AG20443 (cell line): Measurements from ENCODE around the gene ZSCAN32.

Experiments used
- DNase-seq: peaks from one replicate; pipeline ENCODE4 v3.0.0; 2012; ENCODE audit warnings: low spot score, mixed read lengths

The ZSCAN32 gene

DNA sequence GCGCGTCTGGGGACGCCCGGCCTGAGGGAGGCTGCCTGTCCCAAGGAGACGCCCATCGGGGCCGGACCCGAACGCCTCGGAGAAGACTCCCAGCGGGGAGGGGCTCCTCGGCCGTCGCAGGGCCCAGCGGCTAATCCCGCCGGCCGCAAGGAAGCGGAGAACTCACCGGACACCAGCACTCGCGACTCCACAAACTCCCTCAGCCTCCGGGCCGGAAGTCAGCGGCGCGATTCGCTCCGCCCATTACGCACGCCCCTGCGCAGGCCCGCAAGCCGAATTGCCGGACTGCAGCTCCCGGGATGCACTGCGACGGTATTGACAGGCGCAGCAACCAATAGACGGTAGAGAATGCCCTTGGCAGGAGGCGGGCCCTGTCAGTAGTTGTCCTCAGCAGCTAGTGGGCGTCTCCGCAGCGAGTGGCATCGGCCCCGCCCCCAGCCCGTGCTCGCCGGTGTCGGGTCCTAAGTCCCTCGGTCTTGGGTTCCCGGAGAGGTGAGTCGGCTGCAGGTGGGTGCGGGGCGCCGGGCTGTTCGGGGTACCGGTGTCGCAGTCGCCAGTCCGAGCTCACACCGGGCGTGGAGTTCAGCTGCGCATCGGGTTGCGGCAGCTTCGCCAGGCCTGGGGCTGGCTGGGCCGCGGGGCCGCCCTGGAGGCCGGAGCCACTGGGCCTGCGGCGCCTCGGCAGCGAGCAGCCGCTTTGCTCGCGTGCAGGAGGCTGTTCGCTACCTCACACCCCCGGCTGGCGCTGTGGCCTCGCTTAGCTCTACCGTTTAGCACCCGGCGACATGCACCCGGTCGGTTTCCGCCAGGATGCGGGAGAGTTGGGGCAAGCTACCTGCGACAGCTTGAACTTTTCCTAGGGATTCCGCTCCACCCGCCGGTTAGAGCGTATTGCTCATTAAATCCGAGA lies at the start of gene ZSCAN32, which contains the start of gene ZNF174:
ZSCAN32 (minus strand) TSS at position 226 of the 910 bp plus-strand sequence. CDS start 3,447 bp downstream, outside the sequence.
ZNF174 (plus strand) TSS at position 437 of the 910 bp plus-strand sequence. CDS start 790 bp downstream, outside the sequence.
- DNase-seq = peak; percentile 100

- DNase-seq = peak; percentile 70
Observed at GRCh38 chr16:3444032-3444388, 43.2 kb upstream of the ZSCAN32 start.

GRCh38 chr16:3443108-3444031 lies 42.6 kb upstream of the ZSCAN32 start, which contains the start of the genes NAA60 and ZNF597:
TSS of gene NAA60 (plus strand) at chr16:3443680. CDS start at chr16:3476228, 32,548 bp downstream.
TSS of gene ZNF597 (minus strand) at chr16:3443504. CDS start at chr16:3443153, 351 bp downstream.
- DNase-seq = peak; percentile 91

DNA sequence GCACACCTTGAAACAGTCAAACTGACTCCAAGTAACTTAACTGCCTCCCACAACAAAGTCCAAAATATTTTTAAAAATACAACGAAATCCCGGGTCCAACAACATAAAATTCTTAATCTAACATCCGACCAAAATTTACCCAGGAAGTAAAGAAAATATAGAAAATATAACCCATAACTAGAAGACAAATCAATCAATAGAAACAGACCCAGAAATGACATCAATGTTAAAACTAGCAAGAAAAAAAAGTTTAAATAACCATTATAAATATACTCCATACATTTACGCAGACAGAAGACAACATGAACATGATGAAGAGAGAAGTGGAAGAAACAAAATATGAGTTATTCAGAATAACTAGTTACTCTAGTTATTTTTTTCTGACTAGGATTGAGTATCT lies 38.8 kb upstream of the ZSCAN32 start:
- no peak for DNase-seq

DNA sequence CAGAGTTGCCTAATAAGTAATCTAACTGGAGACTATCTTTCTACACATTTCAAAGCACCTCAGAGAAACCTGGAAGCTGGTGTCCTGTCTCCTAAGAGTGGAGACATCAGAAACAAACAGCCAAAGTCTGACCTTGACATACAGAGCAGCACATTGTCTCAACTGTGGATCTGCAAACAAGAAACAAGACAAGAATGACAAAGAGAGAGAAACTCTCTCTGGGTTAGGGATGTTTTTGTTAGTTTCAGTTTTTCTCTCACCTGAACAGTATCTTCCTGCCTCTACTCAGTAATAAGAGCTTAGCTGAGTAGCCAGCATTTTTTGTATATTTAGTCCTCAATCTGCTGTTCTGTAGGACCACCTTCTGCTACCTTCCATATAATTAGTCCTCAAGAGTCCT lies 33.6 kb upstream of the ZSCAN32 start:
- DNase-seq = no peak

DNA sequence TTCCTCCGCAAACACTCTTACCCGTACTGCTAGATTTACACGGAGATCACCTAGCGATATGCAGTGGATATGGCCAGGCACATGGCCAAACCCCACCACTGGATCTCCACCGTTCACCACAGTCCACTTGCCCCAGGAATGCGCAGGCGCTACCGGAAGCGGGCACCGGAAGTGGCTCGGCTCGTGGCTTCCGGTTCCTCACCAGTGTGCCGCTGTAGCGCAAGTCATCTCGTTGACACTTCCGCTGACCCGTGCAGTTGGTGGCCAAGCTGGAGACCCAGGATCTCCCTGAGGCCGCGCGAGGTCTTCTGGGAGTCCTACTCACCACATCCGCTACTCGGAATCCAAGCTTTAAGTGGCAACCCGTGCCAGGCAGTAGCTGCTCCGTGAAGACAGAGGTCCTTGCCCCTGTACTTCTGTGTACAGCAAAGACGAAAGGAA lies 31.0 kb upstream of the ZSCAN32 start:
- DNase-seq = peak; percentile 50

GRCh38 chr16:3413730-3414379 lies 13.1 kb upstream of the ZSCAN32 start:
- DNase-seq = no peak

- DNase-seq = no peak
Observed at GRCh38 chr16:3408561-3409197, 7.9 kb upstream of the ZSCAN32 start.

DNA sequence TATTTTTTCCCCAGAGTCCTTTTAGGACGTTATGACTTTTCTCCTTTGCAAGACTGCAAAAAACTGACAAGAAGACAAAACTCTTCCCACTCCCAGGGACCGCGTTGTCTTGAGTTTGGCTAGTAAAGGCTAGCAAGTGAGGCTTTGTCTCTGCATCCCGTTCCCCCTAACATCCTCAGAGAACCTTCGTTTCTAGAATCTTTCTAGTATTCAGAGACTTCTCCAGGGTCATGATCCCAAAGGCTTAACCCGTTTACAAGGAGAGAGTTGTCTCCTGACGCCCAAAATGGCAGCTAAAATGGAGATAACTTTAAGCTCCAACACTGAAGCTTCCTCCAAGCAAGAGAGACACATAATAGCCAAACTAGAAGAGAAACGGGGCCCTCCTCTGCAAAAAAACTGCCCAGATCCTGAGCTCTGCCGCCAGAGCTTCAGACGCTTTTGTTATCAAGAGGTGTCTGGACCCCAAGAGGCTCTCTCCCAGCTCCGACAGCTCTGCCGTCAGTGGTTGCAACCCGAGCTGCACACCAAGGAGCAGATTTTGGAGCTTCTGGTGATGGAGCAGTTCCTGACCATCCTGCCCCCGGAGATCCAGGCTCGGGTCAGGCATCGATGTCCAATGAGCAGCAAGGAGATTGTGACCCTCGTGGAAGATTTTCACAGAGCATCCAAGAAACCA lies 1.1 kb upstream of the ZSCAN32 start:
- peak; percentile 31 for DNase-seq

GRCh38 chr16:3400446-3400778 lies 392 bp downstream of the ZSCAN32 start:
- no peak for DNase-seq

GRCh38 chr16:3389663-3390338 lies 11.0 kb downstream of the ZSCAN32 start:
- no peak for DNase-seq

DNA sequence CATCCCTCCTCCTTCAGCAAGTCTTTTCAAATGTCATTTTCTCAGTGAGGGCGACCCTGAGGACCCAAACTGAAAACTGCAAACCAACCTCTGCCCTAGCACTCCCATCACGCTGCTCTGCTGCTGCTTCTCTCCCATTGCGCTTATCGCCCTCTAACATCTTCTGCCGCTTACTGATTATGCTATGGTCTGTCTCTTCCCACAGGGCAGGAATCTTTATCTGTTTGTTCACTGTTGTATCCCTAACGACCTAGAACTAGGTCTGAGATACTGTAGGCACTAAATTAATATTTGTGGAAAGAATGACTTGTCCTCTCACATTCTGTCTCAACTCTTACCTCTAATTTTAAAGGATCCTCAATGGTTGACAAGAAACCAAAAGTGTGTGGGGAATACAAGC lies 12.5 kb downstream of the ZSCAN32 start:
- DNase-seq = no peak

- no peak for DNase-seq
Observed at GRCh38 chr16:3383045-3383448, 17.8 kb downstream of the ZSCAN32 start.

DNA sequence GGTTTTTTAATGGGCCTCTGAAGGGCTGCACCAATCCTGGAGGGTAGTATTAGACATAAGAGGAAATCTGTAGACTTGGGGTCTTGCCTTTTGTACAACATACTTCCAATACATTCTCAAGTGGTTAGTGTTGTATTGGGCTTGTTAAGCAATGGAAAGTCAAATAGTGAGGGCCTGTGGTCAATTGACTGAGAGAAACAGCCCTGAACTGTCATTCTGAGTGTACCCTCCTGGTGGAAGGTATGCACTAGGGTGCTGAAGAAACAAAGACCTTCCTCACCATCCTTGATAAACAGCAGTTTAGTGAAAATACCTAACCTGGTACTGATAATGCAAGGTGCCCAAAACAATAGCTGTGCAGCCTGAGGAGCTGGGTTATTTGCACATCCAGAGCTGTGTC lies 22.9 kb downstream of the ZSCAN32 start:
- DNase-seq = no peak

GRCh38 chr16:3375680-3376079 lies 25.1 kb downstream of the ZSCAN32 start:
- no peak for DNase-seq

GRCh38 chr16:3369073-3369472 lies 31.7 kb downstream of the ZSCAN32 start:
- no peak for DNase-seq

- DNase-seq = peak; percentile 94
Observed at GRCh38 chr16:3364774-3365427, 35.9 kb downstream of the ZSCAN32 start.

DNA sequence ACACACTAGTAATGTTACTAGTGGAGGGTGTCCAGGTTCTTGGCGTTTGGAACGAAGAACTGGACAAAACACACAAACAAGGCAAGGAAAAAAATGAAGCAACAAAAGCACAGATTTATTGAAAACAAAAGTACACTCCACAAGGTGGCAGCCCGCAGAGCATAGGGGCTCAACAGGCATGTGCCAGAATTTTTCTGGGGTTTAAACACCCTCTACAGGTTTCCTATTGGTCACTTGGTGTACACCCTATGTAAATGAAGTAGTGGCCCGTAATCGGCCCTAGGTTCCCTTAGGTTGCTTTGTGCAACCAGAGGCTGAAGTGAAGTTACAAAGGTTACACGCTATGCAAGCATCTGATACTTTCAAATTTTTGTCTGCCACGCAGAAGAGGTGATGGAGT lies 37.0 kb downstream of the ZSCAN32 start:
- no peak for DNase-seq

DNA sequence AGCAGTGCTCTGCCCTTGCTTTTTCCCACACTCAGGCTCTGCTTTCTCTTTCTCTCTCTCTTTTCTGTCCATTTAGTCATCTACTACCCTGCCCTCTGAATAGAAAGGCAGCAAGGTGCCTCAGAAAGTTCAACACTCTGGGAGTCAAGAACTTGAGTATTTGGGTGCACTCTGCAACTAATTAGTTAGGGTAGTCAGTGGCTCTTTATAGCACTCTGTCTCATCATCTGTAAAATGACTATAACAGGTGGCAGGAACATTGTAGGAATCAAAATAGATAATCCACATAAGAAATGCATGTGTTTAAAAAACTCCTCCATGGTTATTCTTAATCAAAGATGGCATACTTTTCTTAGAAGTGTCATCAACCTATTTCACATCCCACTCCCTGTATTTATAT lies 37.9 kb downstream of the ZSCAN32 start:
- DNase-seq = no peak

GRCh38 chr16:3358871-3359270 lies 41.9 kb downstream of the ZSCAN32 start:
- no peak for DNase-seq
